ENCODE data around the gene LPCAT1. TPM values are rescaled to one million over a fixed set of nuclear protein-coding genes. Genes with fewer than 3 reads are reported as not detected.
A peak's percentile ranks its signal among the peaks of the same experiment; 100 is the strongest.
"Not testable (repeated sequence)": the region's sequence is repeated elsewhere in the genome, so short reads cannot be mapped to it uniquely, and the experiment has no call there.

The LPCAT1 gene
- total RNA-seq, 1 donor from 2014 or later, result 11.5 TPM

DNA sequence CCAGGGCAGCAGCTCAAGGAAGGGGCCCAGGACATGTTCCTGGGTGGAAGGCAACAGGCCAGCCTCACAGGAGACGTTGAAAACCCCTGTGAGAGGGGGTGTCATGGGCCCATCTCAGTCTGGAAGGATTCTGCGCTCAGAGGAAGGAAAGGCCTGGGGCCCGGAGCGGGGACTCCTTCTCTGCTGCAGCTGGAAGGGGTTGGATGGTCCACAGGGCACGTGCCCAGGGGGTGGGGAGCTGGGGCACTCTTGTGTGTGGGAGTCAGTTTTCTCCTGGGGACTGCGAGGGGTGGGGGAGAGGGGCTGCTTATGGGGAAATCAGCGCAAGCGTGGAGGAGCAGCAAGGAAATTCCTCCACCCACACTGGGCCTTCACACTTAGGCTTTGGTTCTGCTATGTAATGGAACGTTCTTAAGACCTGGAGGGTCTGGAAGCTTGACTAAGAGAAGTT is 2.9 kb upstream of the LPCAT1 start:
- intact Hi-C loops (cut with DNase I), result no loop called here
- ATAC-seq (ENCODE audit: poor library complexity), result no peak
- DNase-seq, result peak; percentile 30

DNA sequence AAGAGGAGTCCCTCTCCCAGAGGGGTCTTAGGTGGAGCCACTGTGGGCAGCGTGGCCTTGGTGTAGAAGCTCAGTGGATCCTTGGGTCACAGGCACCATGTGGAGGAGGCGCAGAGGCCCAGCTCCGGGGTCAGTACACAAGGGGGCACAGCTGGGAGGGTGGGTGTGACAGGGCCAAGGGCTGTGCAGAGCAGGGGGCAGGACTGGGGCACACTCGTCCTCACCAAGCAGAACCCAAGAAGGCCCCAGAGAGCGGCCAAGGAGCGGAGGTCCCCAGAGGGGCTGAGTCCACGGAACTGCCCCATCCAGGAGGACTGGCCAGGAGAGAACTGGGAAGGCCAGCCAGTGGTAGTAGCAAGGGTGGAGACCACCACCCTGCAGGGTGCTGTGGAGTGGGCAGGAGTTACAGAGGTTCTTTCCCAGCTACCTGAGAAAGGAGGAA is 2.5 kb upstream of the LPCAT1 start:
- DNase-seq (no peak), ATAC-seq (ENCODE audit: poor library complexity) (no peak)
- intact Hi-C loops (cut with DNase I), result no loop called here

DNA sequence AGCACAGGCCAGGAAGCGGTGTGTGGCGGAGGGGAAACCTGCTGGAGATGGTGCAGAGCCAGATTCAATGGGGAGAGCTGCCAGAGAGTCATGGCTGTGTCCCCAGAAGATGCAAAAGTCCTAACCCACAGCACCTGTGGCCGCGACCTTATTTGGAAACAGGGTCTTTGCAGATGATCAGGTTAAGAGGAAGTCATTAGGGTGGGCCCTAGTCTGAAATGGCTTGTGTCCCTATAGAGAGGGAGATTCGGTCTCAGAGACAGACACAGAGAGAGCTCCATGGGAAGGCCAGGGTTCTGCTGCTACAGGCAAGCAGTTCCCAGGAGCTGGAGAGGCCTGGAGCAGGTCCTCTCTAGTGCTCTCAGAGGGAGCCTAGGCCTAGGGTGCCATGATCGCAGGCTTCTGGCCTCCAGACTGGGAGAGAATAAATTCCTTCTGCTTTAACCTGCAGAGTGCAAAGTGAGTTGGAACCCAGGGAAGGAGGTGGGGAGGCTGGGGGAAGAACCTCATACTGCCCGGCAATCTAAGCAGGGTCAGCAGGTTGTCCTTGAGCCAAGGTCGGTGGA is 1.9 kb upstream of the LPCAT1 start:
- ATAC-seq (ENCODE audit: poor library complexity), result no peak
- DNase-seq, result no peak
- intact Hi-C loops (cut with DNase I), result no loop called here

DNA sequence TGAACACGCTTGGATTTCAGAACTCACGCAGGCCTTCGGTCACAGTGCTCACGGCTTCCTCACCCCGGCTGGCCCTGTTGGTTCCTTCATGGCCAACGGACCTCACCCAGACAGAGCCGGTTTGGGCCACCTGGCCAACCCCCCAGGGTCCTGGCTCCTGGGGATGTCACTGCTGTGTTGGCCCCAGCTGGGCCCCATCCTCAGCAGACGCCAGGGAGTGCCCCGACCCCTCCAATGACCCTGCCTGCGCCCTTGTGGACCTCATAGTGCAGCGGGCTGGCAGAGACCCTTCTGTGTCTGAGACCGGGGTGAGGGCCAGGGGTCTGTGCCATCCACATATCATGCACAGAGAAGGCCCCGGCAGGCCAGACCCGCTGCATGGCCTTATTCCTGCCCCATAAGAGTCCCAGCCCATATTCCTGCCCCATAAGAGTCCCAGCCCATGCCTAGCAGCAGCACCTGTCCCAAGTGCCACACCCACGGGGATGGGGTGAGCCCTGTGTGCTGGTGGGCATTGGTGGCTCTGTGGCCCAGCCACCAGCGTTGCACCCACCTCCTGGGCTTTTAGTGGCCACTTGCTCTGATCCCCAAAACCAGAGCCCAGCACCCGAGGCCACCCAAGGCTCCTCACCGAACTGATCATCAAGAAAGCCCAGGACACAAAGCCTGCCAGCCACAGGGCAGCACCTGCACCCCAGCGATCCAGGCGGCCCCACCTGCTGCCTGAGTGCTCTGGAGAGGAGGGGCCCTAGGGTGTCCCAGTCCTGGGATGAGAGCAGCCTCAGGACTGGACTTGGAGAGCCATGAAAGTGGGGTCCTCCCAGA is 1.3 kb upstream of the LPCAT1 start:
- DNase-seq, result peak; percentile 43
- no peak for ATAC-seq (ENCODE audit: poor library complexity)
- intact Hi-C loops (cut with DNase I), result no loop called here

DNA sequence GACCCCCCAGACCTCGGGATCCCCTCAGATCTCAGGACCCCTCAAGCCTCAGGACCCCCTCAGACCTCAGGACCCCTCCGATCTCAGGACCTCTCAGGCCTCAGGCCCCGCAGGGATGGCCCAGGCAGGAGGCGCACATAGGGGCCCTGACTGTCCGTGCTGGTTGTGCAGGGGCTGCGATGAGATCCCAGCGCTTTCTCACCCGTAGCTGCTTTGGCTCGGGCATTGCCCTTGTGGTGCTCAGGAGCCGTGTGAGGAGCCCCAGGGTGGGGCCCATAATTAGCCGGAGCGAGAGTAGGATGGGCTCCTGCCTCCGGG is 680 bp upstream of the LPCAT1 start:
- DNase-seq, result no peak
- ATAC-seq (ENCODE audit: poor library complexity), result peak; percentile 4
- intact Hi-C loops (cut with DNase I), result no loop called here

DNA sequence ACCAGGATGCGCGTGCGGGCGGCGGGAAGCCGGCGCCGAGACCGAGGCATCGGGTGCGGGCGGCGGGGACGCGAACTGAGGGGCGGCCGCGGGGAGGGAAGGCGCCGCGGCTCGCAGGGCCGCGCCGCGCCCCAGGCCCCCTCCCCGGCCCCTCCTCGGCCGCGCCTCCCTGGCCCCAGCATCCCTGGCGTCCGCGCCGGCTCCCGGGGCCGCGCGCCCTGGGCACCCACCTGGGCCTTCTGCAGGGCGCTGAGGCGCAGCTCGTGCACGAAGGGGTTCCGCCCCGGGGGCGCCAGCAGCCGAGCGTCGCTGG is 324 bp downstream of the LPCAT1 start:
- ATAC-seq (ENCODE audit: poor library complexity), result no peak
- no peak for DNase-seq
- intact Hi-C loops (cut with DNase I), result no loop called here

DNA sequence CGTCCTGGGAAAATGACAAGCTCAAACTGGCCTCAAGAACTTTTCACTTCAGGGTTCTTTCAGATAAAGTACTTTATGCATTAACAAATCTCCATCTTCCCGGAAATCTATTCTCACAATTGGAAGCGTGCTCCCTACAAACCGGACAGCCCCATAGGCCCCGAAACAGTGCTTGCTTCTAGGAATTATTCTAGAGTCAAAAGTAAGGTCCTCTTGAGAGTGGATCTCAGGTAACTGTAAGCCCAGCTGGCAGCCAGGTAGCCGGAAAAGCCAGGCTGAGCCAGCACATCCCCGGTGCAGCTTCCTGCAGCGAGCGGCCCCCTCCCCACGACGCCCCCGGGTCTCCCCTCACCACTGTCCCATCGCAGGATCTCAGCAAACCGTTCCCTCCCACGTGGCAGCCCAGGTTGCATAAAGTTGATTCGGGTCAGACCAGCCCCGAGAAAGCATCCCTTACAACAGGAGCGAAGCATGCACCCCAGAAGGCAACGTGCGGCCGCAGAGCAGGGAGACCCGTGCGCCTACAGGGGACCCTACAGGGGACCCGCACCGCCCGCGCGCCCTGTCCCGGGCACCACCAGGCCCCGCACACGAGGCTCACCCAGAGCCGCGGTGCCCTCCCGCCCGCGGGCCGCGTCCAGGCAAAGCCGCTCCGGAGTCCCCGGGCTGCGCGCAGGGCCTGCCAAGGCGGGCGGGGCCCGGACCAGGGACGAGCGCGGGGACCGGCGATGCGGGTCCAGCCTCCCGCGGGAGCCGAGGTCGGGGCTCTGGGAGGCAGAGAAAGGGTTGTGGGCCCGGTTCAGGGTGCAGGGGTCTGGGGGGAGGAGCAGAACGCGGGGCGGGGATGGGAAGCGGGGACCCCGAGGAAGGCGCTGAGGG is 920 bp downstream of the LPCAT1 start:
- DNase-seq, result peak; percentile 56
- intact Hi-C loops (cut with DNase I), result no loop called here
- ATAC-seq (ENCODE audit: poor library complexity), result peak; percentile 23

DNA sequence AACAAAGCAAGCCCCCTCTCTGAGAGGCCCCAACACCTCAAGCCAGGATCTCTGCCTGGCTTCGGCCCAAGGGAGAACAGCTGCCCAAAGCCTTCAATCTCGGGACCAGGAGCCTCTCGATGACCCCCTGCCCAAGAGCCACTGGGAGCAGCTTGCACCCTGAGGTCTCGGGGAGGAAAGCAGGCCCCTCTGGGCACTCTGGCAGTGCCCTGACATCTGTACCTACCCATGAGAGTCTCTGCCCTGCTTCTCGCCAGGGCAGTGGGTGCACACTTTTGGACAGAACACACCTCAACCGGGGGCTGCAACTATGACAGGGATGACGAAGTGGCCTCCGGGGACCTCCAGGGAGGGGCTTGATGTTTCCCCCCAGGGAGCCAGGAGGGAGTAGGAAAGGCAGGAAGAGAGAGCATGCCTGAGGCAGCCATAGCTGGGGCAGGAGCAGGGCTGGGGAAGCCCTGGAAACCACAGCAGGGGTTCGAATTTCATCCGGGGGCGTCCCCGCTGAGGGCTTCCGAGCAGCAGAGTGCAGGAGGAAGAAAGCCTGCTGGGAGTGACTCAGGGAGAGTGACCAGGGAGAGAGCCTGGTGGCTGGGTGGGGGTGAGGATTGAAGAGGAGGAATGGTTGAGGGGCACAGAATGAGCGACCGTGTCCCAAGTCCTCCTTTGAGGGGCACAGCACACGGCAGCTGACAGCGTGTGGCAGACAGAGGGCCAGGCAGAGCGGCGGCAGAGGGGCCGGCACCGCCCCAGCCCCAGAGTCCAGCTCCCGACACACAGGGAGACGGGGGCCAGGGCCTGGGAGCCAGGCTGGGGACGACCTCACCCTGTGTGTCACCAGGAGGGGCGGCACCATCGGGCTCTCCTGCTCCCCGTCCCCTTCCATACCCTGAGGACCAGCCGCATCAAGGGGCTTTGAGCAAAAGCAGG is 1.8 kb downstream of the LPCAT1 start:
- no peak for ATAC-seq (ENCODE audit: poor library complexity)
- intact Hi-C loops (cut with DNase I), result no loop called here

DNA sequence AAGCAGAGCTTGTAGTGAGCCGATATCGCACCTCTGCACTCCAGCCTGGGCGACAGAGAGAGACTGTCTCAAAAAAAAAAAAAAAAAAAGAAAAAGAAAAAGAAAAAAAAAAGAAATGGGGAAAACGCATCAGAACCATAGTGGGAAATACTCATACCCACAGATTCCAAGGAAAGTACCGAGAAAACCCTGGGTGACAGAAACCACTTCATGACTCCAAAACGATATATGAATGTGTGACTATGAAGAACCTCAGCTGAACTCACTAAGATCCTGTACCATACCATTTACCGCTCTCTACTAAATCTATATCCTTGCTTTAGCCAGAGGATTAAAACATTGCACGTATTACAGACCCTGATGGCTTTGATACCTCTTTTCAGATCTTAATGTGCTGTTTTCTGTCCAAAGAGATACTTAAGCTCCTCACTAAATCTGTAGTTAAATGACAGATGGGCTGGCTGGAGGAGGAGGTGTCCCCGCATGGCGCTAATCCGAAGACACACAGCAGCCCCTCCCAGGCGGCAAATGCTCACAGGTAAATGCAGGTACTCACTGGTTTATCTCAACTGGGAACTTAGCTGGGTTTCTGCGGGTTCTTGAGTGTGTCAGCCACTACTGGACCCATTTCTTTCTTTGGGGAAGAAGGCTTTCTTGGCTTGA is 2.8 kb downstream of the LPCAT1 start:
- DNase-seq (no peak), ATAC-seq (ENCODE audit: poor library complexity) (no peak)
- intact Hi-C loops (cut with DNase I), result no loop called here

More for the DNA sequence above, 1.8 kb downstream of the LPCAT1 start:
- peak; percentile 38 for DNase-seq

DNA sequence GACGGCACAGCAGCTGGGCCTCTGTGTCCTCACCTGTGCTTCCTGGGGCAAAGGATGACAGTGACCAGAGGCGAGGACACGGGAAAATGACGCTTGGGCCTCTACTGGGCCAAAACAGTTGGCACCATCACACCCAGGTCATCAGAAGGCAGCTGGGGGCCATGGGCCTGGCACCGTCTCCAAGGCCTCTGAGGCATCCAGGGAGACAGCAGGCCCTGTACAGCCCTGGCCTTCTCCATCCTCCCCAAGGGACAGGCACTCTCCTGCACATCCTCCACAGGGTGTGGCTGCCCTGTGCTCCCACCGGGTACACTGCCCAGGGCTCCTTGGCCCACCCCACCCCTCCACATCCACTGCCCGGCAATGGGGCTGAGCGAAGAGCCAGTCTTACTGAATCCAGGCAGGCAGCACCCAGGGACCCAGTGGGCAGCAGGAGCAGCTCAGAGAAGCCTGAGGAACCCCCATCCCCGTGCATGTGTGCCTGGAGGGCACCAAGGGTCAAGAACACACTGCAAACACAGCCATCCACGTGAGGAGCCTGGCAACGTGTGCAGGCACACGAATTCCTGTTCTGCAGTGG is 4.0 kb downstream of the LPCAT1 start:
- ATAC-seq (ENCODE audit: poor library complexity), result no peak
- intact Hi-C loops (cut with DNase I), result no loop called here
- DNase-seq, result peak; percentile 28

DNA sequence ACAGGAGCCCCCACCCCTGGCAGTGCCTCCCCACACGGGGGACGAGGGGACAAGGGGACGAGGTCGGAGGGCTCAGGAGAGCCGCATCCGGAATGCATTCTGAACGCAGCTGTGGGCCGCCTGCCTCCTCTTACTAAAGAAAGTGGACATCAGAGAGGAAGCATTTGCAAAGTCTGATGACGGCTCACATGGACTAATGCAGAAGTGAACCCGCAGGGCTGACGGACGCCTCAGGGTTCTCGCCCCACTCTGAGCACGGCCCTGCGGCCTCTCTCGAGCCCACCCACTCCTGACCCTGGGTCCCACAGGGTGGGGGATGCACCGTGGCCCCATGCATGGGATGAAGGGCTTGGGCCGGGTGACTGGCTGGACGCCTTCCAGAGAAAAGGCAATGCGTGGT is 5.9 kb downstream of the LPCAT1 start:
- intact Hi-C loops (cut with DNase I), result no loop called here
- ATAC-seq (ENCODE audit: poor library complexity), result no peak
- DNase-seq, result peak; percentile 40

DNA sequence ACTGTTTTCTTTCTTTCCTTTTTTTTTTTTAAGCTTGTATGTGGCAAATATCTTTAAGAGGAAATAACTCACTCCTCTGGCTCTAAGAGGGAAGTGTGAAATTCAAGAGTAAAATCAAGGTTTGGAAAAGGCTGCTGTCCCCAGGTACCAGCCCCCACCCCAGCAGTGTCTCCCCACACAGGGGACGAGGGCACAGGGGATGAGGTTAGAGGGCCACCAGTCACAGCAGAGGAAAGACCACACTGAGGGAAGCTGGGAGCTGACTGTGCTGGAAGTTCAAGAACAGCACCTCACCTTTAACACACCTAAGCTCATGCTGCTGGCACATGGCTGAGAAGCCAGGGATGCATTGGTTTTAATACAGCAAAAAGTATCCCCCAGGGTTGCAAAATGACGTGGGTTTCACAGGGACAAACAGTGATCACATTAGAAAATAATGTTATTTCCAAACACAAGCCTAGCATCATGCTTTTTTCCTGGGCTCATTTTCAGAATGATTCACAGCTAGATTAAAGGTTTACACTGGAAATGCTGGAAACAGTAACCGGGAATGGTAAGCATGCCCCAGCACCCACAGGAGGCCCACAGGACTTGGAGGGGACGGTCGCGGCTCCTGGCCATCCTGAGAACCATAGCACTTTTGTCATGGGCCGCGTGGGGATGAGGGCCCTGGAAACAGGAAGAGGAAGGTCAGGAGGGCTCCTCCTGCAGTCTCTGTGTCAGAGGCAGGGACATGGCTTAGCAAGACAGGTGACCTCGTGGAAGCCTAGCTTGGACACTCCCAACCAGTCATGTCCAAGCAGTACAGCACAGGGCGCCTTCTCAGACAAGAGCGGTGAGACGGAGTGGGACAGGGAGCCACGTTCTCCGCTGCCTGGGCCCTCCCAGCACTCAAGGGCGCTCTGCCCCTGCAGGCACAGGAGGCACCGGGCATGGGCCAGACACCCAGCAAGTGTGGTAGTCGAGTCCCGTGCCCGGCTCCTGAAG is 6.9 kb downstream of the LPCAT1 start:
- no peak for ATAC-seq (ENCODE audit: poor library complexity)
- intact Hi-C loops (cut with DNase I), result no loop called here
- peak; percentile 22 for DNase-seq

DNA sequence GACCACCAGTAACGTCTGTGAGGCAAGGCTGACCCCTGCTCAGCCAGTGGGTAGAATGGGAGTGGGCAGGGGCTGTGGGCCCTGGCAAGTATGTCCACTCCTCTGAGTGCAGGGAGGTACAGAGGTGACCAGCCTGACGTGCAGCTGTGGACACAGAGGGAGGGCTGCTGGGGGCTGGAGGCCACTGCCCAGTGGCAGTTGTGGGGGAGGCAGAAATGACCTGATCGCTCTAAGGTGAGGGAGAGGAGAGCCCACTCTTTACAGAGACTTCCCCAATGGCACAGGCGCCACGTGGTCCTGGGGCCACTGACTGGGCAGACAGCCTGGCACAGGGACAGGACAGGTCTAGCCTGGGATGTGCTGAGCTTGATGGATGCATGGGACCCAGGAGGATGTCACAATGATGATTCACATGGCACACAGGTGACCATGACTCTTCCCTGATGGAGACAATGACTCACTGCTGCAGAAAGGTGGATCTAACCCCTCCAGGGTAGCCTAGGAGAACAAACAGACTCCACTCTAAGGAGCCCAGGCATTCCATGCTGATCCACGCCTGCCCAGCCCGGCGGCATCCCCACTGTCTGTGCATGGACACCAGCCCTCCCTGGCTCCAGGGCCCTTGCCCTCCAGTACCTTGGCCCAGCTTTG is 7.7 kb downstream of the LPCAT1 start:
- ATAC-seq (ENCODE audit: poor library complexity) (no peak), DNase-seq (peak; percentile 39)
- intact Hi-C loops (cut with DNase I), result no loop called here

DNA sequence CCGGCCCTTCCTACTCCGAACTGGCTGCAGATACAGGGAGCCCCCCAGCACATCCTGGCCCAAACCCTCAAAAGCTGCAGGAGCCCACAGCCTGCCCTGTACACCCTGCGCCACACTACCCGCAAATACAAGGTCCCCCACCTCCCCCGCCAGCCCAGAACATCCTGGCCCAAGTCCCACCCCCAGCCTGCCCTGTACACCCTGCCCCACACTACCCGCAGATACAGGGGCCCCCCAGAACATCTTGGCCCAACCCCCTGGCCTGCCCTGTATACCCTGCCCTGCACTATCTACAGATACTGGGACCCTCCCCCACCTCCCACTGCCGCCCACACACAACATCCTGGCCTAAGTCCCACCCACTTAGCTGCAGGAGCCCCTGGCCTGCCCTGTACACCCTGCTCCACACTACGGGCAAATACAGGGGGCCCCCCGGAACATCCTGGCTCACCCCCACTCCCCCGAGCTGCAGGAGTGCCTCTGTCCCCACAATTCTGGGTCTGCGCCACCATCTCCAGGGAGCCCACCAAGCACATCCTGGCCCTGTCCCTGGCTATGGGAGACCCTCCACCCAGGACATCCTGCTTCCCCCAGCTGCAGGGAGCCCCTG is 8.3 kb downstream of the LPCAT1 start:
- peak; percentile 34 for DNase-seq
- no peak for ATAC-seq (ENCODE audit: poor library complexity)
- intact Hi-C loops (cut with DNase I), result no loop called here

DNA sequence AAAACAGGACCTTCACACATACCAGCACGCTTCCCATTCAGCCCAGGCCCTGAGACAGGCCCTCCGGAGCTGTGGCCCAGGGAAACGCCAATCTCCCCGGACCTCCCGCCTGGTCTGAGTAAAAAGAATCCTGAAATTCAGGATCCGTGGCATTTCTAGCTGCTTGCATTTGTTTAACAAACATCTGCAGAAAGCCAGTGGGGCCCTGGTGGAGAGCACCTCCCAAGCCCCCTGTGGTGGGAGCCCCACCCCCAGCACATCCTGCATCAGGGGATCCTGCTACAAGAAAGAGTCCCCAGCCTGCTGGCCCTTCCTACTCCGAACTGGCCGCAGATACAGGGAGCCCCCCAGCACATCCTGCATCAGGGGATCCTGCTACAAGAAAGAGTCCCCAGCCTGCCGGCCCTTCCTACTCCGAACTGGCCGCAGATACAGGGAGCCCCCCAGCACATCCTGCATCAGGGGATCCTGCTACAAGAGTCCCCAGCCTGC is 8.9 kb downstream of the LPCAT1 start:
- intact Hi-C loops (cut with DNase I); ATAC-seq (ENCODE audit: poor library complexity); DNase-seq: not testable (repeated sequence)
